ENCODE measurements around the gene ZNF662.

Gene ZNF662

GRCh38 chr3:42942693-42943092, 36.8 kb downstream of the ZNF662 start:
- no peak for DNase-seq

GRCh38 chr3:42946050-42946449, 40.1 kb downstream of the ZNF662 start:
- no peak for DNase-seq

- no peak for DNase-seq
These were observed 51.6 kb downstream of the ZNF662 start for GRCh38 chr3:42957573-42957972.

GRCh38 chr3:42960282-42960681, 54.3 kb downstream of the ZNF662 start:
- no peak for DNase-seq

- DNase-seq, result no peak
These were observed 54.8 kb downstream of the ZNF662 start for GRCh38 chr3:42960786-42961185.

GRCh38 chr3:42961633-42962032, 55.7 kb downstream of the ZNF662 start:
- DNase-seq, result peak; percentile 0

GRCh38 chr3:42963269-42963668, 57.3 kb downstream of the ZNF662 start:
- DNase-seq, result no peak

- no peak for DNase-seq
These were observed 58.3 kb downstream of the ZNF662 start for GRCh38 chr3:42964266-42964665.
